ENCODE data around the gene BTBD9.
"Not testable (repeated sequence)": the region's sequence is repeated elsewhere in the genome, so short reads cannot be mapped to it uniquely, and the experiment has no call there.

The BTBD9 gene

GRCh38 chr6:38432079-38432478, 207.7 kb downstream of the BTBD9 start:
- DNase-seq (ENCODE audit: low read depth, low spot score), result no peak

- no peak for DNase-seq (ENCODE audit: low read depth, low spot score)
These were observed 210.2 kb downstream of the BTBD9 start for GRCh38 chr6:38429546-38429945.

- no peak for DNase-seq (ENCODE audit: low read depth, low spot score)
These were observed 212.1 kb downstream of the BTBD9 start for GRCh38 chr6:38427492-38428210.

DNA sequence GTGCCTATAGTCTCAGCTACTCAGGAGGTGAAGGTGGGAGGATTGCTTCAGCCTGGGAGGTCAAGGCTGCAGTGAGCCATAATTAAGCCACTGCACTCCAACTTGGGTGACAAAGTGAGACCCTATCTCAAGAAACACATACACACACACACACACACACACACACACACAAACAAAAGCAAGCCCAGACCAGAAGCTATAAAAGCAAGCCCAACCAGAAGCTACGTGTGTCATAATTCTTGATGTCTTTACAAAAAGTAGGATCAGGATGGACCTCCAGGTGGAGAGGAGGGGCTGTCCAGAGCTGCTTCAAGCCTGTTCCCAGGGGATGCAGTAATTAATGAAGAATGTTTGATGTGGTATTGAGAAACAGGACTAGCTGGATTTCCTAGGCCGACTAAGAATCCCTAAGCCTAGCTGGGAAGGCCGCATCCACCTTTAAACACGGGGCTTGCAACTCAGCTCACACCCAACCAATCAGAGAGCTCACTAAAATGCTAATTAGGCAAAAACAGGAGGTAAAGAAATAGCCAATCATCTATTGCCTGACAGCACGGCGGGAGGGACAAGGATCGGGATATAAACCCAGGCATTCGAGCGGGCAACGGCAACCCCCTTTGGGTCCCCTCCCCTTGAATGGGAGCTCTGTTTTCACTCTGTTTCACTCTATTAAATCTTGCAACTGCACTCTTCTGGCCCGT, 213.8 kb downstream of the BTBD9 start:
- DNase-seq (ENCODE audit: low read depth, low spot score), result not testable (repeated sequence)

GRCh38 chr6:38423746-38424145, 216.0 kb downstream of the BTBD9 start:
- no peak for DNase-seq (ENCODE audit: low read depth, low spot score)

DNA sequence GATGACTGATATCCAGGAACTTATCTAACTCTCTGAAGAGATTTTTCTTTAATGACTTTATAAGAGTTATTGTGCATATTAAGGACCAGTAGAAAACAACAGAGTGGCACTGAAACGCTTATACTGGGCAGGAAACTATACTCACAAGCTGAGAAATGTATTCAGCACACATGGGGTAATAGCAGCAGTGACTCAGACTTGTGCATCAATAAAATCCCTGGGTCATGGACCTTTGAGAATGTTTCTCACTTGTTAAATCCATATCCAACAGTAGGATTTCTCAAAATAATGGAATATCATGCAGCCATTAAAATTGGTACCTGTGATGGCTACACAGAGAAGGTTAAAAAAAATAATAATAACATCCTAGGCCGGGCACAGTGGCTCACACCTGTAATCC, 219.5 kb downstream of the BTBD9 start:
- DNase-seq (ENCODE audit: low read depth, low spot score), result no peak

- no peak for DNase-seq (ENCODE audit: low read depth, low spot score)
These were observed 222.2 kb downstream of the BTBD9 start for GRCh38 chr6:38417521-38417920.

- no peak for DNase-seq (ENCODE audit: low read depth, low spot score)
These were observed 224.3 kb downstream of the BTBD9 start for GRCh38 chr6:38415231-38416005.

GRCh38 chr6:38413102-38413800, 226.5 kb downstream of the BTBD9 start:
- DNase-seq (ENCODE audit: low read depth, low spot score), result no peak

DNA sequence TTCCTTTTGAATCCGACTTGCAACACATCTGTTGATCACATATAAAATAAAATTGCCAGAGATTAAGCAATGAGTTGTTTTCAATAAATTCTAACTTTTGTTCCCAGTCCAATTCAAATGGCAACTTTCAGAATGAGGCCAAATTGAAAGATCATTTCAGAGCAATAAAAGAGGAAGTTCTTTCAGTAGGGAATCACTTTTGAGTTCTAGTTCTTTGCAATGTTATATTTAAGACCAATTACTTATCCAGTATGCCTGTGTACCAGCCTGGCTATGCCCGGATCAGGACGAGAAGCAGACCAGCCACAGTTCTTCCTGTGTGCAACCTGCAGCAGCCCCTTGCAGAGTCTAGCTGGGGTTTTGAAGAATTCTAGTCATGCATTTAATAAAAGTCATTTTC, 232.5 kb downstream of the BTBD9 start:
- DNase-seq (ENCODE audit: low read depth, low spot score), result no peak

DNA sequence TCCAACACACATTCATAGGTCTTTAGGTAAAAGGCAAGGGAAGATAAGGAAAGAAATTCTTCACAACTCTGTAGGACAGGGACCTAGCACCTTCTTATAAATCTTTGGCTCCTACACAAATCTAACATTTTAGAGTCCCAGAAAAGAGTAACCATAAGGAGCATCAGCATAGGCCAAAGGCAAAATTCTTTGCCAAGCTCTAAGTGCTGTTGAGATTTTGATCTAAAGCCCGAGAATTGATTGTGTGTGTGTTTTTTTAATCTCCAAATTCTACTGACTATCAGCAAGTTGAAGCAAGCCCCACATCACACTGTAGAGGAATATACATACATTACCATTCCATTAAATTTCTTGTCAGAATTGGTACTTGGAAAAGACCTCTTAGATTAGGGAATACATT, 233.6 kb downstream of the BTBD9 start:
- no peak for DNase-seq (ENCODE audit: low read depth, low spot score)

DNA sequence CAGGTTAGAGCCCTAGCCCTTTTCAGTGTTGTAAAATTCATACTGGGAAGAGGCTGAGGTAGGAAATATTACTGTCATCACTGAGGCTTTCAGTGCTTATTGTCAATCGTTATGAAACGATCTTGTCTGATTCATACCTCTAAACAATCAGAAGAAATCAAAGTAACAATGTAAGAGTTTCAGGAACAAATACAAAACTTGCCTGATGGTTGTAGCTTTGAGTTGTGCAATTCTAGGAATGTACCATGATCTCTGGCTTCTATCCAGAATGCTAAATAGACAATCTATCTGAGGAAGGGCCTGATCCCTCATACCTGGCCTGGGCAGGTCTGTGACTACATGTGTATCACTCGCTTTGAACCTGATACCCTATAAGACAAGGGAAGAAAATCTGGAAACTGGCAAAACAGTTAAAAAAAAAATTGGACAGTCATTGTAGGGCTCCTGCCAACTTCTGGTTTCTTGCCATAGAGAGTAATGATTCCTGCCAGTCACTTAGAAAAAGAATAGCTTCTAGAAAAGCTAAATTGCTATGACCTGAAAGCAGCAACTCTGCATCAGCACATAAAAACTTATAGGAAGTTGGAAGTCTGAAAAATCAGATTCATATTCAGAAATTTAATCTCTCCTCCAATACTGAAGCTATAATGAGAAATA, 234.7 kb downstream of the BTBD9 start:
- no peak for DNase-seq (ENCODE audit: low read depth, low spot score)

DNA sequence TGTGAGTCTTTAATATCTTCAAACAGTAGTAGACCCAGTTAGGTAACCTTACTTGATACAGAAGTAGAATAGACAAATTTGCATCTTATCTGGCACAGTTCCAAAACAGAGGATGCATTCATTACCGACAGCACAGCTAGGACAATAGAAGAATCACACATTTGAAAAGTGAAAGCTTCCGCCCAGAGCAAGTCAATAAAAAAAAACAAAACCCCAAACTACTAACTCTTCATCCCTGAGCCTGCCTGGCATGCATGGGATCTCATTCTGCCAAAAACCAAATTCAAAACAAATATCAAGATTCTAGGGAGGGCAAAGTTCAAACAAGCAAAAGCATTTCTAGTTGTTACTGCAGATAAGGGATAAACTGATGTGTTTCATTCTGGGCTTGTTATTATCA, 235.4 kb downstream of the BTBD9 start:
- no peak for DNase-seq (ENCODE audit: low read depth, low spot score)

- DNase-seq (ENCODE audit: low read depth, low spot score), result no peak
These were observed 236.2 kb downstream of the BTBD9 start for GRCh38 chr6:38403548-38403947.

- no peak for DNase-seq (ENCODE audit: low read depth, low spot score)
These were observed 239.0 kb downstream of the BTBD9 start for GRCh38 chr6:38400764-38401163.

- no peak for DNase-seq (ENCODE audit: low read depth, low spot score)
These were observed 239.6 kb downstream of the BTBD9 start for GRCh38 chr6:38400101-38400500.

DNA sequence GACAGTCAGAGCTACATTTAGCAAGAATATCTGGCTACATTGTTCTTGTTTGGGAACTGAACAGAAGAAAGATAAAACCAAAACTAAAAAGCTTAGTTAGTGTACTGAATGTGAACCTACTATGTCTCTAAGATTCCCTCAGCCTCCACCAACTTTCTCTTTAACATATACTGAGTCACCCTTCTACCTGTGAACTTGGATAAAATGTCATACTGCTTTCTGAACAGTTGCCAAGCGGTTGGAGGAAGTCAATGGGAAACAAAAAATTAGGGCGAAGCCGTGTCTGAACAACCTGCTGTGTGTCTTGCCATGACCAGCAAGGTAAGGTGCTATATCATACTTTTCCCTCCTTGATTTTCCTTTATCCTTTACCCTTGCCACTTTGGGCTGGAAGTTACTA, 243.5 kb downstream of the BTBD9 start:
- no peak for DNase-seq (ENCODE audit: low read depth, low spot score)

GRCh38 chr6:38393986-38394385, 245.7 kb downstream of the BTBD9 start:
- no peak for DNase-seq (ENCODE audit: low read depth, low spot score)

GRCh38 chr6:38391626-38392579, 247.8 kb downstream of the BTBD9 start:
- DNase-seq (ENCODE audit: low read depth, low spot score), result no peak

DNA sequence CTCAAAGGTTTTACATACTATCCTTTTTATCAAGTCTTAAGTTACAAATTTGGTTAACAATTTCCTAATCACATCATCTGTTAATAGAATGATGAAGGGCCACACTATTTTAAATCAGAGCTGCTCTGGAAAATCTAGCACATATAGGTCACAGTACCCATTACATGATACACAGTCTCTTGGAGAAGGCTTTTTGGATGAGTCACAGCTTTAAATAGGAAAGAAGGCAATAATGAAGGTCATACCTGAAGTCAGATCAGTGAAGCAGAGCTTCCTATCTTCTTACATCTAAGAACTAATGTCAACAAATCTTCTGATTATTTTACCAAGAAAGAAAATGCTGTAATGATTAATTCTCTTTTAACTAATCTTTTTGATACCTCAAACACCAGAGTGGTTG, 248.5 kb downstream of the BTBD9 start:
- no peak for DNase-seq (ENCODE audit: low read depth, low spot score)
